GM12878 (cell line): ENCODE measurements around the gene SUPT3H.

Source experiments
- JUND ChIP-seq: IDR thresholded peaks from 2 replicates; pipeline ENCODE4 v1.6.1; 2012; ENCODE audit warnings: low read depth, mild to moderate bottlenecking, low read length, improper control_type of control experiment, moderate library complexity
- MXI1 ChIP-seq: fragments of 150-350 bp; IDR thresholded peaks from 2 replicates; pipeline ENCODE4 v1.6.1; 2011; ENCODE audit warnings: low read depth, mild to moderate bottlenecking, inconsistent platforms, low read length, improper control_type of control experiment
- TF ChIP-seq, protein P1 (sequence below), 3 experiments: IDR thresholded peaks in 2 of 3; conservative IDR thresholded peaks in 1 of 3; 2 replicates each; pipeline ENCODE4 v1.5.1; 2011; ENCODE audit warnings: low read depth in 3 of 3, low read length in 3 of 3, mild to moderate bottlenecking in 3 of 3, control low read depth in 2 of 3, moderate library complexity in 2 of 3, inconsistent platforms in 1 of 3, mixed read lengths in 1 of 3; ENCODE audit not compliant: control insufficient read depth in 2 of 3, insufficient read depth in 1 of 3; ENCODE audit errors: extremely low read depth in 1 of 3

DNA sequence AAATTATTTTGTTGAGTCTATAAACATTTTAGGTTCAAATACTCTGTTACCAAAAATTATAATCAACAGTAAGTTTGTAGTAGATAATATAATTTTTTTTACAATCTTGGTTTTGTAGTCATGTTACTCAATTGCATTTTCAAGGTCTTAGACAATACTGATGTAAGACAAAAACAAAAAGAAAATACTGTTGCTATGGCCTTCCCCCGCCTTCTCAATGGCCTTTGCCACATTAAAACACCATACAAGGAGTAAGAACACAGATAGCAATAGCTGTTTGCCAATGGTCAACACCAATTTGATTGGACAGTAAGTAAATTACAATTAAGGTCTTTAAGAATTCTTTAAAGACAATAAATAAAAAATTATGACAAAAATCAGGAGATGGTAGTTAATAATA is 540.0 kb downstream of the SUPT3H start:
- no peak for TF ChIP-seq JUND
- TF ChIP-seq, protein P1, sequence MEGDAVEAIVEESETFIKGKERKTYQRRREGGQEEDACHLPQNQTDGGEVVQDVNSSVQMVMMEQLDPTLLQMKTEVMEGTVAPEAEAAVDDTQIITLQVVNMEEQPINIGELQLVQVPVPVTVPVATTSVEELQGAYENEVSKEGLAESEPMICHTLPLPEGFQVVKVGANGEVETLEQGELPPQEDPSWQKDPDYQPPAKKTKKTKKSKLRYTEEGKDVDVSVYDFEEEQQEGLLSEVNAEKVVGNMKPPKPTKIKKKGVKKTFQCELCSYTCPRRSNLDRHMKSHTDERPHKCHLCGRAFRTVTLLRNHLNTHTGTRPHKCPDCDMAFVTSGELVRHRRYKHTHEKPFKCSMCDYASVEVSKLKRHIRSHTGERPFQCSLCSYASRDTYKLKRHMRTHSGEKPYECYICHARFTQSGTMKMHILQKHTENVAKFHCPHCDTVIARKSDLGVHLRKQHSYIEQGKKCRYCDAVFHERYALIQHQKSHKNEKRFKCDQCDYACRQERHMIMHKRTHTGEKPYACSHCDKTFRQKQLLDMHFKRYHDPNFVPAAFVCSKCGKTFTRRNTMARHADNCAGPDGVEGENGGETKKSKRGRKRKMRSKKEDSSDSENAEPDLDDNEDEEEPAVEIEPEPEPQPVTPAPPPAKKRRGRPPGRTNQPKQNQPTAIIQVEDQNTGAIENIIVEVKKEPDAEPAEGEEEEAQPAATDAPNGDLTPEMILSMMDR (IDR thresholded peaks at IDR 0.05 in 2 of 3, conservative IDR thresholded peaks at IDR 0.05 in 1 of 3; ENCODE audit: control insufficient read depth in 2 of 3, extremely low read depth in 1 of 3, insufficient read depth in 1 of 3, low read depth in 3 of 3, low read length in 3 of 3) = no peak
- no peak for TF ChIP-seq MXI1
